GM23338 (cell line): Measurements from ENCODE around the gene PWWP3B. TPM values are rescaled to one million over a fixed set of nuclear protein-coding genes. Genes with fewer than 3 reads are reported as not detected.
A peak's percentile ranks its signal among the peaks of the same experiment; 100 is the strongest.

Experiments
- ATAC-seq: fragments of 200-7000 bp; cut with Tn5 transposase; 3 replicates; pipeline ENCODE4 v1.9.1; 2020
- DNase-seq: peaks from one replicate; pipeline ENCODE4 v3.0.0-alpha.2; 2015; ENCODE audit warnings: low spot score
- H2AFZ ChIP-seq: fragments of 200-600 bp; sonication (generic); 2 replicates; pipeline ENCODE4 v1.8.0; 2016; ENCODE audit warnings: antibody characterized with exemption, mild to moderate bottlenecking, moderate library complexity
- H3F3A ChIP-seq: fragments of 200-600 bp; sonication (generic); replicated peaks from 2 replicates; pipeline ENCODE4 v1.8.0; 2017; ENCODE audit warnings: antibody characterized with exemption, mixed run types, low read depth
- H3K27ac ChIP-seq: fragments of 200-600 bp; sonication (generic); 2 replicates; pipeline ENCODE4 v1.6.1; 2016; ENCODE audit warnings: low read depth
- H3K27me3 ChIP-seq: fragments of 200-600 bp; sonication (generic); 2 replicates; pipeline ENCODE4 v1.8.0; 2016; ENCODE audit warnings: mild to moderate bottlenecking, mixed run types, moderate library complexity; ENCODE audit not compliant: insufficient read depth
- H3K36me3 ChIP-seq: fragments of 200-600 bp; sonication (generic); 2 replicates; pipeline ENCODE4 v1.8.0; 2016; ENCODE audit warnings: mild to moderate bottlenecking; ENCODE audit not compliant: insufficient read depth
- H3K4me1 ChIP-seq: fragments of 200-600 bp; sonication (generic); 2 replicates; pipeline ENCODE4 v1.8.0; 2016; ENCODE audit warnings: mild to moderate bottlenecking, moderate library complexity; ENCODE audit not compliant: insufficient read depth
- H3K4me2 ChIP-seq: fragments of 200-600 bp; sonication (generic); 2 replicates; pipeline ENCODE4 v1.7.1; 2017; ENCODE audit warnings: mixed run types
- H3K4me3 ChIP-seq: fragments of 200-600 bp; sonication (generic); 2 replicates; pipeline ENCODE4 v1.6.1; 2016; ENCODE audit warnings: mixed run types
- H3K79me2 ChIP-seq: fragments of 200-600 bp; sonication (generic); replicated peaks from 2 replicates; pipeline ENCODE4 v1.8.0; 2017; ENCODE audit warnings: mild to moderate bottlenecking; ENCODE audit not compliant: insufficient read depth
- H3K9me2 ChIP-seq: fragments of 200-600 bp; sonication (generic); 2 replicates; pipeline ENCODE4 v1.8.0; 2017; ENCODE audit not compliant: insufficient read depth
- H4K20me1 ChIP-seq: fragments of 200-600 bp; sonication (generic); replicated peaks from 2 replicates; pipeline ENCODE4 v1.8.0; 2017; ENCODE audit warnings: mild to moderate bottlenecking; ENCODE audit not compliant: insufficient read depth
- H3K27ac Mint-ChIP-seq: 2 replicates; pipeline ENCODE4 v1.8.0; 2020; ENCODE audit warnings: inconsistent platforms, mild to moderate bottlenecking, moderate library complexity, mixed read lengths
- H3K27me3 Mint-ChIP-seq: 3 replicates; pipeline ENCODE4 v1.8.0; 2022; ENCODE audit warnings: low read depth, mild to moderate bottlenecking, moderate library complexity, mixed read lengths, inconsistent platforms; ENCODE audit not compliant: insufficient read depth, poor library complexity
- H3K36me3 Mint-ChIP-seq: 3 replicates; pipeline ENCODE4 v1.8.0; 2021; ENCODE audit warnings: low read depth, mild to moderate bottlenecking, inconsistent platforms, moderate library complexity, mixed read lengths
- H3K4me1 Mint-ChIP-seq: 3 replicates; pipeline ENCODE4 v1.8.0; 2020; ENCODE audit warnings: mild to moderate bottlenecking, inconsistent platforms, mixed read lengths
- H3K4me3 Mint-ChIP-seq: 3 replicates; pipeline ENCODE4 v1.8.0; 2021; ENCODE audit warnings: moderate library complexity, mild to moderate bottlenecking, inconsistent platforms, mixed read lengths
- H3K9me3 Mint-ChIP-seq: 3 replicates; pipeline ENCODE4 v1.8.0; 2020; ENCODE audit warnings: moderate library complexity, mild to moderate bottlenecking, inconsistent platforms, mixed read lengths
- CREB1 ChIP-seq: fragments of 250-450 bp; sonication (Bioruptor Pico); IDR thresholded peaks from 2 replicates; pipeline ENCODE4 v1.5.0; 2020; ENCODE audit warnings: low read depth, mild to moderate bottlenecking, moderate library complexity
- CTCF ChIP-seq, 2 experiments: fragments of 200-600 bp in 1 of 2; sonication (generic) in 1 of 2; conservative IDR thresholded peaks; 2 replicates each; pipeline versions ENCODE4 v1.5.1 to v1.6.1; 2016 to 2017; ENCODE audit warnings: antibody characterized with exemption in 2 of 2, low read depth in 2 of 2, mild to moderate bottlenecking in 2 of 2, moderate library complexity in 1 of 2
- ETS1 ChIP-seq: IDR thresholded peaks from 2 replicates; pipeline ENCODE4 v1.6.1; 2016; ENCODE audit warnings: antibody characterized with exemption
- EZH2 ChIP-seq: fragments of 200-600 bp; sonication (generic); IDR thresholded peaks from one replicate; pipeline ENCODE4 v1.8.0; 2017; ENCODE audit warnings: antibody characterized with exemption, mild to moderate bottlenecking, low read depth; ENCODE audit not compliant: unreplicated experiment
- EZH2phosphoT487 ChIP-seq: fragments of 200-600 bp; sonication (generic); IDR thresholded peaks from one replicate; pipeline ENCODE4 v1.8.1; 2018; ENCODE audit warnings: antibody characterized with exemption; ENCODE audit not compliant: unreplicated experiment
- JUNB ChIP-seq: IDR thresholded peaks from one replicate; pipeline ENCODE4 v1.6.1; 2016; ENCODE audit warnings: antibody characterized with exemption; ENCODE audit not compliant: unreplicated experiment
- NANOG ChIP-seq: IDR thresholded peaks from 2 replicates; pipeline ENCODE4 v1.6.1; 2016; ENCODE audit warnings: antibody characterized with exemption, borderline replicate concordance
- POLR2AphosphoS5 ChIP-seq: IDR thresholded peaks from 2 replicates; pipeline ENCODE4 v1.6.1; 2016; ENCODE audit warnings: antibody characterized with exemption, low read depth
- STAT1 ChIP-seq: IDR thresholded peaks from one replicate; pipeline ENCODE4 v1.6.1; 2016; ENCODE audit warnings: antibody characterized with exemption; ENCODE audit not compliant: unreplicated experiment
- ZNF114 ChIP-seq: fragments of 250-450 bp; sonication (Bioruptor Pico); IDR thresholded peaks from 2 replicates; pipeline ENCODE4 v1.5.0; 2020; ENCODE audit warnings: mild to moderate bottlenecking, moderate library complexity
- ZNF331 ChIP-seq: fragments of 250-450 bp; sonication (Bioruptor Pico); IDR thresholded peaks from 2 replicates; pipeline ENCODE4 v1.5.0; 2020; ENCODE audit warnings: low read depth, mild to moderate bottlenecking, moderate library complexity
- ZNF462 ChIP-seq: fragments of 250-450 bp; sonication (Bioruptor Pico); IDR thresholded peaks from 2 replicates; pipeline ENCODE4 v1.5.0; 2020; ENCODE audit warnings: mild to moderate bottlenecking, moderate library complexity
- long read RNA-seq: library from polyadenylated mRNA; unstranded; transcript quantifications from one replicate; pipeline ENCODE4 v2.0.0, GENCODE V29; 2020; ENCODE audit not compliant: unreplicated experiment
- polyA plus RNA-seq: library from polyadenylated mRNA; unstranded; fragments of >200 nt; fragmentation: Nextera tagmentation; extraction: Ambion mirVana; gene quantifications from 2 replicates; pipeline ENCODE4 v1.2.1, GENCODE V29; 2016
- total RNA-seq: library from RNA; depleted of rRNA; stranded (reverse); fragments of >200 nt; shearing (Covaris generic); gene quantifications from 2 replicates; pipeline ENCODE4 v1.2.3, GENCODE V29; 2014; rRNA removed

Gene PWWP3B
- total RNA-seq (0.89 and 1.1 TPM in 2 replicates), polyA plus RNA-seq (0.84 and 0.92 TPM in 2 replicates)
- long read RNA-seq, full-length matches to known transcripts = 1 of 2 reads
- long read RNA-seq, partial matches to known transcripts = 1 of 2 reads
- long read RNA-seq, other reads (novel, unspliced or antisense) = 0 of 2 reads

DNA sequence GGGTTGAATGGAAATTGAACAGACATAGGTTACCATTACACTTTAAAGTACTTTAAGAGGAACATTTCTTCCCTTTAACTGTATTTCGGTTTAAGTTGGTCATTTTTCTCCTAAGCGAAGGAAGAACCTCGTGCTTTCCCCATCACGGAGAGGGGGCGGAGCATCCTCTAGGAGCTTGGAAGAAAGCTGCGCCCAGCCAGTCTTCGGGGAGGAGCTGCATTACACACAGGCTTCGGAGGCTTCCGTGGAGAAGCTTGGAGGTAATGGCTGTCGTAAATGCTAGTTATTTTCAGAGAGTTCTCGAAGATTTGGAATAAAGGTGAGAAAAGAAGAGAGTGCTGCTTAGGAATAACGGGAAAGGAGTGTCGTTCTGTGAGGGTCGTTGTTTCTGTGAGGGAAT, at the start of gene PWWP3B:
Gene PWWP3B, plus strand, starts transcription at position 199 of the 400 bp plus-strand sequence. CDS start 37,128 bp downstream, outside the sequence.
- Mint-ChIP-seq H3K27ac (no peak within 1 kb of the TSS), H3K4me3 (peak within 1 kb of the TSS; percentile 69), H3K27me3 (no peaks in the 10 kb centered on the region), H3K4me1 (peaks cover 3% of the 10 kb centered on the region; the same call in 2 of the 3 replicates), H3K36me3 (no peaks in the 10 kb centered on the region), H3K9me3 (no peaks in the 10 kb centered on the region; the same call in 2 of the 3 replicates)
- peak within 1 kb of the TSS; percentile 39 for H3K4me3 ChIP-seq
- no peak within 1 kb of the TSS for H3K27ac ChIP-seq
- H3K27me3 ChIP-seq = no peaks in the 10 kb centered on the region
- no peaks in the 10 kb centered on the region for H3K9me2 ChIP-seq
- no peaks in the 10 kb centered on the region for H3K36me3 ChIP-seq
- H4K20me1 ChIP-seq = no peaks in the 10 kb centered on the region
- H3F3A ChIP-seq = no peaks in the 10 kb centered on the region
- peak; percentile 82 for ATAC-seq
- H3K4me2 ChIP-seq = peak within 1 kb of the TSS; percentile 58
- H3K79me2 ChIP-seq = no peaks in the 10 kb centered on the region
- no peaks in the 10 kb centered on the region for H3K4me1 ChIP-seq
- peak; percentile 74 for DNase-seq
- TF ChIP-seq POLR2AphosphoS5 = 0 out of 2 replicates have a peak, but pooled peaks have one; percentile 23
- no peak for TF ChIP-seq ZNF331 (CRISPR knock-in tag)
- no peak for TF ChIP-seq EZH2phosphoT487
- H2AFZ ChIP-seq = no peak within 1 kb of the TSS

GRCh38 chrX:106139048-106139447, 29.1 kb upstream of the PWWP3B start:
- Mint-ChIP-seq H3K9me3 (peaks cover 61% of the 10 kb centered on the region), H3K27ac (no peak overlapping the region), H3K4me3 (no peak overlapping the region), H3K27me3 (no peaks in the 10 kb centered on the region), H3K4me1 (no peaks in the 10 kb centered on the region), H3K36me3 (peaks cover 3% of the 10 kb centered on the region; the same call in 2 of the 3 replicates)
- no peaks in the 10 kb centered on the region for H3K9me2 ChIP-seq
- no peaks in the 10 kb centered on the region for H3F3A ChIP-seq
- no peaks in the 10 kb centered on the region for H3K4me1 ChIP-seq
- no peaks in the 10 kb centered on the region for H4K20me1 ChIP-seq
- no peak overlapping the region for H3K4me3 ChIP-seq
- no peaks in the 10 kb centered on the region for H3K36me3 ChIP-seq
- no peak overlapping the region for H3K4me2 ChIP-seq
- no peak overlapping the region for H2AFZ ChIP-seq
- no peaks in the 10 kb centered on the region for H3K79me2 ChIP-seq
- ATAC-seq (no peak), DNase-seq (no peak)
- no peaks in the 10 kb centered on the region for H3K27me3 ChIP-seq
- no peak overlapping the region for H3K27ac ChIP-seq
- TF ChIP-seq EZH2phosphoT487 (no peak), ZNF462 (no peak), ETS1 (no peak), NANOG (no peak), STAT1 (no peak), EZH2 (no peak), CTCF (conservative IDR thresholded peaks at IDR 0.05; ENCODE audit: low read depth in 2 of 2) (no peak), CREB1 (CRISPR knock-in tag) (no peak), POLR2AphosphoS5 (no peak), ZNF114 (CRISPR knock-in tag) (no peak), JUNB (no peak)
